ENCODE data around the gene UBE2S.

Gene UBE2S

GRCh38 chr19:55385724-55386492 is 21.7 kb downstream of the UBE2S start, which contains the start of gene RPL28:
TSS of gene RPL28 (plus strand) at chr19:55385932. CDS start at chr19:55386358, 426 bp downstream.
- H3K4me3 ChIP-seq (ENCODE audit: low read depth, low read length) = peak within 1 kb of the TSS; percentile 95
- TF ChIP-seq CTCF (IDR thresholded peaks at IDR 0.05; ENCODE audit: insufficient read depth, low read depth, low read length, missing control alignments) = no peak
- peak; percentile 99 for DNase-seq (ENCODE audit: low read depth)

GRCh38 chr19:55384920-55385723 is 22.5 kb downstream of the UBE2S start:
- peak overlapping the region; percentile 74 for H3K4me3 ChIP-seq (ENCODE audit: low read depth, low read length)
- TF ChIP-seq CTCF (IDR thresholded peaks at IDR 0.05; ENCODE audit: insufficient read depth, low read depth, low read length, missing control alignments) = no peak
- DNase-seq (ENCODE audit: low read depth) = peak; percentile 97

GRCh38 chr19:55384131-55384919 is 23.3 kb downstream of the UBE2S start, which contains the start of gene TMEM238:
TSS of gene TMEM238 (minus strand) at chr19:55384292. CDS start at chr19:55384259, 33 bp downstream.
- peak; percentile 64 for DNase-seq (ENCODE audit: low read depth)
- no peak for TF ChIP-seq CTCF (IDR thresholded peaks at IDR 0.05; ENCODE audit: insufficient read depth, low read depth, low read length, missing control alignments)
- peak within 1 kb of the TSS; percentile 74 for H3K4me3 ChIP-seq (ENCODE audit: low read depth, low read length)

GRCh38 chr19:55383279-55384130 is 24.1 kb downstream of the UBE2S start:
- H3K4me3 ChIP-seq (ENCODE audit: low read depth, low read length) = peak overlapping the region; percentile 74
- peak; percentile 89 for DNase-seq (ENCODE audit: low read depth)
- peak; percentile 24 for TF ChIP-seq CTCF (IDR thresholded peaks at IDR 0.05; ENCODE audit: insufficient read depth, low read depth, low read length, missing control alignments)

GRCh38 chr19:55382522-55383054 is 25.0 kb downstream of the UBE2S start:
- TF ChIP-seq CTCF (IDR thresholded peaks at IDR 0.05; ENCODE audit: insufficient read depth, low read depth, low read length, missing control alignments) = no peak
- H3K4me3 ChIP-seq (ENCODE audit: low read depth, low read length) = peak overlapping the region; percentile 59; the same call in 1 of the 2 replicates
- DNase-seq (ENCODE audit: low read depth) = no peak
